ENCODE data around the gene CDK10. TPM values are rescaled to one million over a fixed set of nuclear protein-coding genes. Genes with fewer than 3 reads are reported as not detected.

Gene CDK10
- total RNA-seq, 1 donor: 39.6 TPM

- DNase-seq (ENCODE audit: low read depth in 2 of 3, low spot score in 2 of 3): no peak
Observed at GRCh38 chr16:89732142-89732917, 45.8 kb downstream of the CDK10 start.

GRCh38 chr16:89732918-89733242 lies 46.4 kb downstream of the CDK10 start:
- no peak for DNase-seq (ENCODE audit: low read depth in 2 of 3, low spot score in 2 of 3)

GRCh38 chr16:89733322-89733721 lies 46.8 kb downstream of the CDK10 start:
- no peak for DNase-seq (ENCODE audit: low read depth in 2 of 3, low spot score in 2 of 3)

- no peak for DNase-seq (ENCODE audit: low read depth in 2 of 3, low spot score in 2 of 3)
Observed at GRCh38 chr16:89733792-89734191, 47.3 kb downstream of the CDK10 start.

- no peak for DNase-seq (ENCODE audit: low read depth in 2 of 3, low spot score in 2 of 3)
Observed at GRCh38 chr16:89736554-89736953, 50.1 kb downstream of the CDK10 start.

- DNase-seq (ENCODE audit: low read depth in 2 of 3, low spot score in 2 of 3): peak in 1 of 3 donors; percentile 42
Observed at GRCh38 chr16:89737341-89738071, 51.0 kb downstream of the CDK10 start.

GRCh38 chr16:89738072-89738377 lies 51.5 kb downstream of the CDK10 start:
- DNase-seq (ENCODE audit: low read depth in 2 of 3, low spot score in 2 of 3): no peak

GRCh38 chr16:89738538-89739317 lies 52.2 kb downstream of the CDK10 start:
- DNase-seq (ENCODE audit: low read depth in 2 of 3, low spot score in 2 of 3): no peak

- DNase-seq (ENCODE audit: low read depth in 2 of 3, low spot score in 2 of 3): no peak
Observed at GRCh38 chr16:89739383-89739782, 52.9 kb downstream of the CDK10 start.

GRCh38 chr16:89741342-89742014 lies 55.0 kb downstream of the CDK10 start:
- DNase-seq (ENCODE audit: low read depth in 2 of 3, low spot score in 2 of 3): no peak

GRCh38 chr16:89742948-89743347 lies 56.5 kb downstream of the CDK10 start:
- no peak for DNase-seq (ENCODE audit: low read depth in 2 of 3, low spot score in 2 of 3)

- DNase-seq (ENCODE audit: low read depth in 2 of 3, low spot score in 2 of 3): no peak
Observed at GRCh38 chr16:89744813-89745212, 58.3 kb downstream of the CDK10 start.

Other genes starting within 250 kb of the CDK10 start
- gene ANKRD11, start 196.1 kb upstream of the CDK10 start, total RNA-seq: 80.8 TPM
- 132 TPM for gene SPG7, start 178.3 kb upstream of the CDK10 start, total RNA-seq
- 12,006 TPM for gene RPL13, start 126.0 kb upstream of the CDK10 start, total RNA-seq
- 0.81 TPM for gene CPNE7, start 110.9 kb upstream of the CDK10 start, total RNA-seq
- gene DPEP1, start 73.0 kb upstream of the CDK10 start, total RNA-seq: under 0.01 TPM
- 126 TPM for gene CHMP1A, start 29.0 kb upstream of the CDK10 start, total RNA-seq
- 2.7 TPM for gene SPATA33, start 28.9 kb upstream of the CDK10 start, total RNA-seq
- 37.7 TPM for gene SPATA2L, start 15.0 kb downstream of the CDK10 start, total RNA-seq
- gene VPS9D1, start 34.2 kb downstream of the CDK10 start, total RNA-seq: 5.1 TPM
- gene ZNF276, start 34.8 kb downstream of the CDK10 start, total RNA-seq: 71.4 TPM
- gene FANCA, start 130.0 kb downstream of the CDK10 start, total RNA-seq: 43.1 TPM
- 0.54 TPM for gene SPIRE2, start 141.8 kb downstream of the CDK10 start, total RNA-seq
- 195 TPM for gene TCF25, start 186.9 kb downstream of the CDK10 start, total RNA-seq
- gene MC1R, start 232.2 kb downstream of the CDK10 start, total RNA-seq: 15.9 TPM
- 1.1 TPM for gene TUBB3, start 236.7 kb downstream of the CDK10 start, total RNA-seq